ENCODE measurements around the gene CXCL8.

- TF ChIP-seq GATA3 (IDR thresholded peaks at IDR 0.05; ENCODE audit: low read depth, low read length): no peak
- TF ChIP-seq GATA2 (IDR thresholded peaks at IDR 0.05; ENCODE audit: low read depth, low read length): no peak
Measured at GRCh38 chr4:73743281-73743680, 2.9 kb downstream of the CXCL8 start.
